SK-N-SH (cell line): ENCODE results near the gene IQCK.

Source experiments
- CHD2 ChIP-seq: fragments of 150-350 bp; IDR thresholded peaks from 2 replicates; pipeline ENCODE4 v1.6.1; 2018; ENCODE audit warnings: low read length; ENCODE audit not compliant: partially characterized antibody
- EP300 ChIP-seq, 2 experiments: IDR thresholded peaks; 2 replicates each; pipeline versions ENCODE4 v1.4.0 to v1.6.1; 2012; ENCODE audit warnings: borderline replicate concordance in 1 of 2, low read depth in 1 of 2, low read length in 1 of 2
- GABPA ChIP-seq: IDR thresholded peaks from 2 replicates; pipeline ENCODE4 v1.4.0; 2012; ENCODE audit warnings: low read depth, mild to moderate bottlenecking
- RAD21 ChIP-seq: IDR thresholded peaks from 2 replicates; pipeline ENCODE4 v1.6.1; 2012; ENCODE audit warnings: mild to moderate bottlenecking, low read length
- RCOR1 ChIP-seq: fragments of 150-350 bp; IDR thresholded peaks from 2 replicates; pipeline ENCODE4 v1.6.1; 2017; ENCODE audit warnings: antibody characterized with exemption, low read length
- RFX5 ChIP-seq: IDR thresholded peaks from 2 replicates; pipeline ENCODE4 v1.6.1; 2012; ENCODE audit warnings: mild to moderate bottlenecking, improper control_type of control experiment, low read length
- YY1 ChIP-seq: IDR thresholded peaks from 2 replicates; pipeline ENCODE4 v1.4.0; 2012; ENCODE audit warnings: low read depth, mild to moderate bottlenecking
- TF ChIP-seq, protein P1 (sequence below): fragments of 200-600 bp; sonication (generic); IDR thresholded peaks from 2 replicates; pipeline ENCODE4 v1.6.1; 2017; ENCODE audit warnings: antibody characterized with exemption, mild to moderate bottlenecking, moderate library complexity
- TF ChIP-seq, protein P2 (sequence below): fragments of 150-350 bp; IDR thresholded peaks from 2 replicates; pipeline ENCODE4 v1.6.1; 2017; ENCODE audit warnings: antibody characterized with exemption, low read length, low read depth, borderline replicate concordance
- TF ChIP-seq, protein P3 (sequence below): fragments of 150-350 bp; IDR thresholded peaks from 2 replicates; pipeline ENCODE4 v1.6.1; 2016; ENCODE audit warnings: mild to moderate bottlenecking, low read depth, low read length
- TF ChIP-seq, protein P4 (sequence below): IDR thresholded peaks from 2 replicates; pipeline ENCODE4 v1.6.1; 2012; ENCODE audit warnings: mild to moderate bottlenecking, low read depth, low read length, moderate library complexity

DNA sequence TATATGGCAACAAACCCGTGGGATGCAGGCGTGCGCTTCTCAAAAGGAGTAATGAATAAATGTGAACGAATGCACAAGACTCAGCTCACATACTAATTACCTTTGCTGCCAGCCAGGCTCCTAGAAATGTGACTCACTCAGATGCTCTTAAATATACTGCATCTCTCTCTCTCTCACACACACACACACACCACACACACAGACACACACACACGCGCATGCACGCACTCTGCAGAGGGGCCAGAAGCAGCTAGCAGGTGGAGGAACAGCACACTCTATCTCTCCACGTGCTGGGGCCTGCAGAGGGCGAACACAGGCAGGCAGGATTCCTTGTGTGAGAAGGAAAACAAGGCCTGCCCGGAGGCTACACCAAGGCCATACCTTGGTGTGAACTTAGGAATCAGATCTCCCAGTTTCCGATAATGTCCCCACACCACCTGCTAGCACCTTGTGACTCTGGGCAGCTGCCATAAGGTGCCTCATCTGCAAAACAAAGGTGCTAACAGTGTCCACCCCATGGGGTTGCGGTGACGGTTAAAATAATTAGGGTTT is 161.2 kb downstream of the IQCK start:
- TF ChIP-seq EP300 (IDR thresholded peaks at IDR 0.05; ENCODE audit: borderline replicate concordance in 1 of 2, low read depth in 1 of 2, low read length in 1 of 2) (no peak), CHD2 (no peak), RFX5 (no peak), RCOR1 (no peak), YY1 (no peak), RAD21 (peak; percentile 21; the same call in 1 of the 2 replicates), GABPA (no peak)
- TF ChIP-seq, protein P1, sequence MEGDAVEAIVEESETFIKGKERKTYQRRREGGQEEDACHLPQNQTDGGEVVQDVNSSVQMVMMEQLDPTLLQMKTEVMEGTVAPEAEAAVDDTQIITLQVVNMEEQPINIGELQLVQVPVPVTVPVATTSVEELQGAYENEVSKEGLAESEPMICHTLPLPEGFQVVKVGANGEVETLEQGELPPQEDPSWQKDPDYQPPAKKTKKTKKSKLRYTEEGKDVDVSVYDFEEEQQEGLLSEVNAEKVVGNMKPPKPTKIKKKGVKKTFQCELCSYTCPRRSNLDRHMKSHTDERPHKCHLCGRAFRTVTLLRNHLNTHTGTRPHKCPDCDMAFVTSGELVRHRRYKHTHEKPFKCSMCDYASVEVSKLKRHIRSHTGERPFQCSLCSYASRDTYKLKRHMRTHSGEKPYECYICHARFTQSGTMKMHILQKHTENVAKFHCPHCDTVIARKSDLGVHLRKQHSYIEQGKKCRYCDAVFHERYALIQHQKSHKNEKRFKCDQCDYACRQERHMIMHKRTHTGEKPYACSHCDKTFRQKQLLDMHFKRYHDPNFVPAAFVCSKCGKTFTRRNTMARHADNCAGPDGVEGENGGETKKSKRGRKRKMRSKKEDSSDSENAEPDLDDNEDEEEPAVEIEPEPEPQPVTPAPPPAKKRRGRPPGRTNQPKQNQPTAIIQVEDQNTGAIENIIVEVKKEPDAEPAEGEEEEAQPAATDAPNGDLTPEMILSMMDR, result no peak
- TF ChIP-seq, protein P2, sequence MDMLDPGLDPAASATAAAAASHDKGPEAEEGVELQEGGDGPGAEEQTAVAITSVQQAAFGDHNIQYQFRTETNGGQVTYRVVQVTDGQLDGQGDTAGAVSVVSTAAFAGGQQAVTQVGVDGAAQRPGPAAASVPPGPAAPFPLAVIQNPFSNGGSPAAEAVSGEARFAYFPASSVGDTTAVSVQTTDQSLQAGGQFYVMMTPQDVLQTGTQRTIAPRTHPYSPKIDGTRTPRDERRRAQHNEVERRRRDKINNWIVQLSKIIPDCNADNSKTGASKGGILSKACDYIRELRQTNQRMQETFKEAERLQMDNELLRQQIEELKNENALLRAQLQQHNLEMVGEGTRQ, result no peak
- TF ChIP-seq, protein P3, sequence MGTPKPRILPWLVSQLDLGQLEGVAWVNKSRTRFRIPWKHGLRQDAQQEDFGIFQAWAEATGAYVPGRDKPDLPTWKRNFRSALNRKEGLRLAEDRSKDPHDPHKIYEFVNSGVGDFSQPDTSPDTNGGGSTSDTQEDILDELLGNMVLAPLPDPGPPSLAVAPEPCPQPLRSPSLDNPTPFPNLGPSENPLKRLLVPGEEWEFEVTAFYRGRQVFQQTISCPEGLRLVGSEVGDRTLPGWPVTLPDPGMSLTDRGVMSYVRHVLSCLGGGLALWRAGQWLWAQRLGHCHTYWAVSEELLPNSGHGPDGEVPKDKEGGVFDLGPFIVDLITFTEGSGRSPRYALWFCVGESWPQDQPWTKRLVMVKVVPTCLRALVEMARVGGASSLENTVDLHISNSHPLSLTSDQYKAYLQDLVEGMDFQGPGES, result no peak
- TF ChIP-seq, protein P4, sequence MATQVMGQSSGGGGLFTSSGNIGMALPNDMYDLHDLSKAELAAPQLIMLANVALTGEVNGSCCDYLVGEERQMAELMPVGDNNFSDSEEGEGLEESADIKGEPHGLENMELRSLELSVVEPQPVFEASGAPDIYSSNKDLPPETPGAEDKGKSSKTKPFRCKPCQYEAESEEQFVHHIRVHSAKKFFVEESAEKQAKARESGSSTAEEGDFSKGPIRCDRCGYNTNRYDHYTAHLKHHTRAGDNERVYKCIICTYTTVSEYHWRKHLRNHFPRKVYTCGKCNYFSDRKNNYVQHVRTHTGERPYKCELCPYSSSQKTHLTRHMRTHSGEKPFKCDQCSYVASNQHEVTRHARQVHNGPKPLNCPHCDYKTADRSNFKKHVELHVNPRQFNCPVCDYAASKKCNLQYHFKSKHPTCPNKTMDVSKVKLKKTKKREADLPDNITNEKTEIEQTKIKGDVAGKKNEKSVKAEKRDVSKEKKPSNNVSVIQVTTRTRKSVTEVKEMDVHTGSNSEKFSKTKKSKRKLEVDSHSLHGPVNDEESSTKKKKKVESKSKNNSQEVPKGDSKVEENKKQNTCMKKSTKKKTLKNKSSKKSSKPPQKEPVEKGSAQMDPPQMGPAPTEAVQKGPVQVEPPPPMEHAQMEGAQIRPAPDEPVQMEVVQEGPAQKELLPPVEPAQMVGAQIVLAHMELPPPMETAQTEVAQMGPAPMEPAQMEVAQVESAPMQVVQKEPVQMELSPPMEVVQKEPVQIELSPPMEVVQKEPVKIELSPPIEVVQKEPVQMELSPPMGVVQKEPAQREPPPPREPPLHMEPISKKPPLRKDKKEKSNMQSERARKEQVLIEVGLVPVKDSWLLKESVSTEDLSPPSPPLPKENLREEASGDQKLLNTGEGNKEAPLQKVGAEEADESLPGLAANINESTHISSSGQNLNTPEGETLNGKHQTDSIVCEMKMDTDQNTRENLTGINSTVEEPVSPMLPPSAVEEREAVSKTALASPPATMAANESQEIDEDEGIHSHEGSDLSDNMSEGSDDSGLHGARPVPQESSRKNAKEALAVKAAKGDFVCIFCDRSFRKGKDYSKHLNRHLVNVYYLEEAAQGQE, result no peak
